Vagina (tissue), 2 donors: ENCODE results near the gene GALNT17.

Source experiments
- CTCF ChIP-seq, 3 experiments: fragments of 450-650 bp in 2 of 3; fragments of 200-600 bp in 1 of 3; sonication (generic) in 1 of 3; IDR thresholded peaks; one replicate each; pipeline ENCODE4 v1.5.1; 2017 to 2019; ENCODE audit warnings: antibody characterized with exemption in 3 of 3, mild to moderate bottlenecking in 2 of 3, moderate library complexity in 2 of 3
- POLR2A ChIP-seq, 2 donors: fragments of 450-650 bp; IDR thresholded peaks; one replicate each; pipeline ENCODE4 v1.6.1; 2017; ENCODE audit warnings: antibody characterized with exemption in 2 of 2, mild to moderate bottlenecking in 2 of 2, moderate library complexity in 2 of 2
- POLR2AphosphoS5 ChIP-seq, 2 donors: sonication (generic); formaldehyde crosslinking; IDR thresholded peaks; one replicate each; pipeline ENCODE4 v1.9.0; 2017; ENCODE audit warnings: antibody characterized with exemption in 2 of 2, mild to moderate bottlenecking in 2 of 2, low read depth in 1 of 2; ENCODE audit not compliant: insufficient read depth in 1 of 2

- no peak for TF ChIP-seq CTCF (IDR thresholded peaks at IDR 0.05)
- TF ChIP-seq POLR2A (IDR thresholded peaks at IDR 0.05): no peak
- no peak for TF ChIP-seq POLR2AphosphoS5 (IDR thresholded peaks at IDR 0.05; ENCODE audit: insufficient read depth in 1 of 2, low read depth in 1 of 2)
These were observed 261.7 kb downstream of the GALNT17 start for GRCh38 chr7:71393661-71394060.
